ENCODE results near the gene RALGAPB. TPM values are rescaled to one million over a fixed set of nuclear protein-coding genes. Genes with fewer than 3 reads are reported as not detected.

The RALGAPB gene
- total RNA-seq, 1 experiment from 2014 or later = 24.0 TPM

DNA sequence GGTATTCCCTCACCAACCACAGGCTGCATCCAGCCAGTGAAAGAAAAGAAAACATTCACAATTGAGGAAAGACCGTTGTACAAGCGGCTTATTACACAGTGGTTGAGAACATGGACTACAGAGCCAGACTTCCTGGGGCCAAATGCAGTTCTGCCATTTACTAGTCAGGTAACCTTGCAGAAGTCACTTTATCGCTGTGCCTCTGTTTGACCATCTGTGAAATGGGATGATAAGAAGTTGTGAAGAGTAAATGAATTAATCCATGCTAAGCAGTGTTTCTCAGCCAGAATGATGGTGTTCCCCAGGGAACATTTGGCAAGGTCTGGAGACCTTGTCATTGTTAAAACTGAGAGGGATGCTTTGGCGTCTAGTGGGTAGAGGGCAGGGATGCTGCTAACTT, 143.8 kb downstream of the RALGAPB start:
- H3K27me3 ChIP-seq (ENCODE audit: insufficient read depth, low read length) = no peaks in the 10 kb centered on the region
- H3K9me3 ChIP-seq (ENCODE audit: control insufficient read depth in 1 of 2, insufficient read depth in 1 of 2, low read depth in 1 of 2, low read length in 2 of 2) = no peaks in the 10 kb centered on the region
- POLR2A ChIA-PET = no interaction called here
- H3K9ac ChIP-seq (ENCODE audit: low read length) = no peak overlapping the region
- H3K79me2 ChIP-seq (ENCODE audit: insufficient read depth, low read length) = no peaks in the 10 kb centered on the region
- no peak overlapping the region for H3K4me3 ChIP-seq (replicated peaks in 1 of 2; ENCODE audit: low read depth in 1 of 2, low read length in 2 of 2)
- intact Hi-C loops (cut with micrococcal nuclease) = no loop called here
- RAD21 ChIA-PET (ENCODE audit: low non-redundant PET in 1 of 2, low total read pairs in 2 of 2, uncharacterized antibody in 2 of 2, unreplicated experiment in 2 of 2) = no interaction called here
- H3K9me2 ChIP-seq (ENCODE audit: insufficient read depth) = no peaks in the 10 kb centered on the region
- DNase-seq (ENCODE audit: low read depth, low spot score) = no peak
- no peaks in the 10 kb centered on the region for H3K36me3 ChIP-seq (ENCODE audit: control insufficient read depth in 1 of 2, insufficient read depth in 2 of 2, low read length in 2 of 2)
- no peak overlapping the region for H2AFZ ChIP-seq (ENCODE audit: low read depth, low read length, poor library complexity, severe bottlenecking)
- no peak for ATAC-seq
- TF ChIP-seq SP1 (IDR thresholded peaks at IDR 0.05; ENCODE audit: low read depth) (no peak), YY1 (IDR thresholded peaks at IDR 0.05; ENCODE audit: extremely low read depth, insufficient replicate concordance, low read depth, low read length) (no peak), CBX3 (IDR thresholded peaks at IDR 0.05; ENCODE audit: low read depth) (no peak), ZBTB33 (IDR thresholded peaks at IDR 0.05; ENCODE audit: extremely low read depth, insufficient replicate concordance, low read length) (no peak), ZNF274 (IDR thresholded peaks at IDR 0.05; ENCODE audit: low read depth, low read length) (no peak), FOSL1 (IDR thresholded peaks at IDR 0.05; ENCODE audit: low read depth) (no peak), SRF (IDR thresholded peaks at IDR 0.05; ENCODE audit: low read depth) (no peak), JUND (IDR thresholded peaks at IDR 0.05) (no peak), CTCF (IDR thresholded peaks at IDR 0.05 in 2 of 3, conservative IDR thresholded peaks at IDR 0.05 in 1 of 3; ENCODE audit: borderline replicate concordance in 1 of 3, insufficient read depth in 1 of 3, low read depth in 2 of 3, low read length in 2 of 3) (no peak), EGR1 (IDR thresholded peaks at IDR 0.05; ENCODE audit: low read depth) (no peak), RAD21 (IDR thresholded peaks at IDR 0.05; ENCODE audit: low read depth) (no peak), ZFX (IDR thresholded peaks at IDR 0.05) (no peak), SIN3A (IDR thresholded peaks at IDR 0.05; ENCODE audit: low read depth) (no peak), POLR2AphosphoS5 (IDR thresholded peaks at IDR 0.05; ENCODE audit: low read depth, low read length) (no peak), EZH2phosphoT487 (IDR thresholded peaks at IDR 0.05; ENCODE audit: borderline replicate concordance) (no peak), ELF1 (IDR thresholded peaks at IDR 0.05; ENCODE audit: borderline replicate concordance, low read depth) (no peak)
- TF ChIP-seq, protein P1, sequence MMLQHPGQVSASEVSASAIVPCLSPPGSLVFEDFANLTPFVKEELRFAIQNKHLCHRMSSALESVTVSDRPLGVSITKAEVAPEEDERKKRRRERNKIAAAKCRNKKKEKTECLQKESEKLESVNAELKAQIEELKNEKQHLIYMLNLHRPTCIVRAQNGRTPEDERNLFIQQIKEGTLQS (IDR thresholded peaks at IDR 0.05) = no peak
- peaks cover 2 to 16% of the 10 kb centered on the region in 2 experiments; a peak in 2 of 4 replicates for H3K4me1 ChIP-seq (ENCODE audit: control insufficient read depth in 1 of 2, insufficient read depth in 2 of 2, low read length in 2 of 2)
- CTCF ChIA-PET = interaction anchor here (1.1 kb wide), 1 partner anchor 17 kb away, joined by 3 read pairs; no protein-coding TSS in a partner anchor
- no peak overlapping the region for H3K27ac ChIP-seq (ENCODE audit: low read depth, low read length)
- no peaks in the 10 kb centered on the region; the same call in 1 of the 2 replicates for H4K20me1 ChIP-seq (ENCODE audit: insufficient read depth)
- no peak overlapping the region for H3K4me2 ChIP-seq (ENCODE audit: low read length)
- no TSS peak for BruUV-seq (replicated peaks)

Measured in HCT116 (cell line).